ENCODE data around the gene SOCS6. TPM values are rescaled to one million over a fixed set of nuclear protein-coding genes. Genes with fewer than 3 reads are reported as not detected.
"Not testable (repeated sequence)": the region's sequence is repeated elsewhere in the genome, so short reads cannot be mapped to it uniquely, and the experiment has no call there.

Gene SOCS6
- total RNA-seq, 1 donor from 2014 or later = 30.3 TPM

GRCh38 chr18:70324897-70325296, 36.1 kb downstream of the SOCS6 start:
- no peak for DNase-seq

GRCh38 chr18:70326255-70326654, 37.4 kb downstream of the SOCS6 start:
- DNase-seq = no peak

- no peak for DNase-seq
Measured at GRCh38 chr18:70328169-70328568, 39.3 kb downstream of the SOCS6 start.

GRCh38 chr18:70329071-70329470, 40.2 kb downstream of the SOCS6 start:
- DNase-seq = no peak

- no peak for DNase-seq
Measured at GRCh38 chr18:70330887-70331286, 42.0 kb downstream of the SOCS6 start.

- no peak for DNase-seq
Measured at GRCh38 chr18:70331456-70332097, 42.7 kb downstream of the SOCS6 start.

GRCh38 chr18:70332694-70333093, 43.8 kb downstream of the SOCS6 start:
- no peak for DNase-seq

- no peak for DNase-seq
Measured at GRCh38 chr18:70333316-70333715, 44.5 kb downstream of the SOCS6 start.

GRCh38 chr18:70333757-70334156, 44.9 kb downstream of the SOCS6 start:
- DNase-seq = no peak

- DNase-seq = no peak
Measured at GRCh38 chr18:70334264-70334663, 45.4 kb downstream of the SOCS6 start.

GRCh38 chr18:70334728-70335329, 46.0 kb downstream of the SOCS6 start:
- no peak for DNase-seq

- no peak for DNase-seq
Measured at GRCh38 chr18:70335892-70336726, 47.3 kb downstream of the SOCS6 start.

- DNase-seq = no peak
Measured at GRCh38 chr18:70337139-70337972, 48.5 kb downstream of the SOCS6 start.

GRCh38 chr18:70338890-70339289, 50.0 kb downstream of the SOCS6 start:
- no peak for DNase-seq

GRCh38 chr18:70339915-70340314, 51.1 kb downstream of the SOCS6 start:
- DNase-seq = no peak

GRCh38 chr18:70348481-70348880, 59.6 kb downstream of the SOCS6 start:
- DNase-seq = not testable (repeated sequence)

- DNase-seq = no peak
Measured at GRCh38 chr18:70349316-70349715, 60.5 kb downstream of the SOCS6 start.

- no peak for DNase-seq
Measured at GRCh38 chr18:70354080-70354479, 65.2 kb downstream of the SOCS6 start.

GRCh38 chr18:70354771-70355170, 65.9 kb downstream of the SOCS6 start:
- no peak for DNase-seq

- DNase-seq = no peak
Measured at GRCh38 chr18:70355620-70356385, 67.0 kb downstream of the SOCS6 start.

GRCh38 chr18:70358105-70358406, 69.2 kb downstream of the SOCS6 start:
- DNase-seq = not testable (repeated sequence)

- no peak for DNase-seq
Measured at GRCh38 chr18:70359071-70359470, 70.2 kb downstream of the SOCS6 start.

All from tongue (tissue), 2 donors.